ENCODE results near the gene DNAH5. TPM values are rescaled to one million over a fixed set of nuclear protein-coding genes. Genes with fewer than 3 reads are reported as not detected.
"Not testable (repeated sequence)": the region's sequence is repeated elsewhere in the genome, so short reads cannot be mapped to it uniquely, and the experiment has no call there.

The DNAH5 gene
- total RNA-seq, 1 donor from 2014 or later = 0.49 TPM

GRCh38 chr5:13809921-13810320, 134.6 kb downstream of the DNAH5 start:
- Histone ChIP-seq H3K4me3 (no peak overlapping the region), H3K36me3 (no peaks in the 10 kb centered on the region), H3K9me3 (no peaks in the 10 kb centered on the region), H3K4me1 (no peaks in the 10 kb centered on the region), H3K27ac (no peak overlapping the region), H3K27me3 (no peaks in the 10 kb centered on the region)
- intact Hi-C loops (cut with DNase I) = no loop called here
- TF ChIP-seq CTCF (IDR thresholded peaks at IDR 0.05) = no peak
- DNase-seq (ENCODE audit: extremely low spot score in 2 of 2) = no peak

GRCh38 chr5:13804336-13804735, 140.2 kb downstream of the DNAH5 start:
- TF ChIP-seq POLR2AphosphoS5 (IDR thresholded peaks at IDR 0.05; ENCODE audit: insufficient read depth in 1 of 2, low read depth in 1 of 2) (no peak), CTCF (IDR thresholded peaks at IDR 0.05) (no peak), POLR2A (IDR thresholded peaks at IDR 0.05) (no peak)
- no peaks in the 10 kb centered on the region for H3K27me3 ChIP-seq
- no peaks in the 10 kb centered on the region for H3K36me3 ChIP-seq
- DNase-seq (ENCODE audit: extremely low spot score in 2 of 2) = no peak
- intact Hi-C loops (cut with DNase I) = no loop called here
- H3K27ac ChIP-seq = no peak overlapping the region
- no peak overlapping the region for H3K4me3 ChIP-seq
- H3K9me3 ChIP-seq = no peaks in the 10 kb centered on the region
- no peaks in the 10 kb centered on the region for H3K4me1 ChIP-seq

GRCh38 chr5:13798569-13798968, 145.9 kb downstream of the DNAH5 start:
- H3K27ac ChIP-seq; H3K36me3 ChIP-seq; DNase-seq (ENCODE audit: extremely low spot score in 2 of 2); H3K27me3 ChIP-seq; H3K4me1 ChIP-seq; intact Hi-C loops (cut with DNase I); H3K4me3 ChIP-seq; H3K9me3 ChIP-seq: not testable (repeated sequence)

- Histone ChIP-seq H3K9me3 (no peaks in the 10 kb centered on the region), H3K36me3 (no peaks in the 10 kb centered on the region), H3K27ac (no peak overlapping the region), H3K4me3 (no peak overlapping the region), H3K27me3 (no peaks in the 10 kb centered on the region), H3K4me1 (no peaks in the 10 kb centered on the region)
- DNase-seq (ENCODE audit: extremely low spot score in 2 of 2) = no peak
- intact Hi-C loops (cut with DNase I) = no loop called here
- no peak for TF ChIP-seq POLR2AphosphoS5 (IDR thresholded peaks at IDR 0.05; ENCODE audit: insufficient read depth in 1 of 2, low read depth in 1 of 2)
- TF ChIP-seq CTCF (IDR thresholded peaks at IDR 0.05) = no peak
- TF ChIP-seq POLR2A (IDR thresholded peaks at IDR 0.05) = no peak
These were observed 158.6 kb downstream of the DNAH5 start for GRCh38 chr5:13785781-13786415.

- intact Hi-C loops (cut with DNase I) = no loop called here
- no peak for TF ChIP-seq POLR2A (IDR thresholded peaks at IDR 0.05)
- no peak for TF ChIP-seq POLR2AphosphoS5 (IDR thresholded peaks at IDR 0.05; ENCODE audit: insufficient read depth in 1 of 2, low read depth in 1 of 2)
- TF ChIP-seq CTCF (IDR thresholded peaks at IDR 0.05) = no peak
- Histone ChIP-seq H3K4me1 (no peaks in the 10 kb centered on the region), H3K27ac (no peak overlapping the region), H3K9me3 (no peaks in the 10 kb centered on the region), H3K36me3 (no peaks in the 10 kb centered on the region), H3K27me3 (no peaks in the 10 kb centered on the region), H3K4me3 (no peak overlapping the region)
- no peak for DNase-seq (ENCODE audit: extremely low spot score in 2 of 2)
These were observed 160.8 kb downstream of the DNAH5 start for GRCh38 chr5:13783726-13784125.

All from vagina (tissue), 2 donors.